Measurements from ENCODE around the gene FOXP2.

FOXP2 gene

DNA sequence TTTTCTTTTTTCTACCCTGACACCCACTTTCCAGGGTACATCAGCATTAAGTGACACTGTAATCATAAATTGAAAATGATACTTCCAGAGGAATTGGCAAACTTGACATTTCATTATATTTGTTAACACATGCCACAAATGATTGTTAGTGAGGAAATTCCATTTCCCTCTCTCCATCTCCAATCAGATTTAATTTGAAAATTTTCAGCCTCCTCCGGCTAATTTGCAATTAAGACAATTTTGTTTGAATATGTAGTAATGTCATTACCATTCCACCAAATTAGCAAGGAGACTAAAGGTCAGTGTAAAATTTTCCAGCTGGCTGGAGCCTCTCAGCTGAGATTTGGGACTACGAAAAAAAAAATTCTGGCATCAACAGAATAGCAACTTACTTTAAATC lies 242.7 kb downstream of the FOXP2 start:
- H3K27me3 ChIP-seq (replicated peaks; ENCODE audit: control insufficient read depth, insufficient read depth, low read length): no peaks in the 10 kb centered on the region
- no peak overlapping the region for H3K4me3 ChIP-seq (replicated peaks; ENCODE audit: low read depth, low read length)
- DNase-seq (ENCODE audit: extremely low read depth, insufficient read length): no peak
- TF ChIP-seq, protein P1, sequence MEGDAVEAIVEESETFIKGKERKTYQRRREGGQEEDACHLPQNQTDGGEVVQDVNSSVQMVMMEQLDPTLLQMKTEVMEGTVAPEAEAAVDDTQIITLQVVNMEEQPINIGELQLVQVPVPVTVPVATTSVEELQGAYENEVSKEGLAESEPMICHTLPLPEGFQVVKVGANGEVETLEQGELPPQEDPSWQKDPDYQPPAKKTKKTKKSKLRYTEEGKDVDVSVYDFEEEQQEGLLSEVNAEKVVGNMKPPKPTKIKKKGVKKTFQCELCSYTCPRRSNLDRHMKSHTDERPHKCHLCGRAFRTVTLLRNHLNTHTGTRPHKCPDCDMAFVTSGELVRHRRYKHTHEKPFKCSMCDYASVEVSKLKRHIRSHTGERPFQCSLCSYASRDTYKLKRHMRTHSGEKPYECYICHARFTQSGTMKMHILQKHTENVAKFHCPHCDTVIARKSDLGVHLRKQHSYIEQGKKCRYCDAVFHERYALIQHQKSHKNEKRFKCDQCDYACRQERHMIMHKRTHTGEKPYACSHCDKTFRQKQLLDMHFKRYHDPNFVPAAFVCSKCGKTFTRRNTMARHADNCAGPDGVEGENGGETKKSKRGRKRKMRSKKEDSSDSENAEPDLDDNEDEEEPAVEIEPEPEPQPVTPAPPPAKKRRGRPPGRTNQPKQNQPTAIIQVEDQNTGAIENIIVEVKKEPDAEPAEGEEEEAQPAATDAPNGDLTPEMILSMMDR (IDR thresholded peaks at IDR 0.05; ENCODE audit: insufficient read depth, low read length, poor library complexity, severe bottlenecking): no peak
- no peaks in the 10 kb centered on the region for H3K36me3 ChIP-seq (ENCODE audit: control insufficient read depth, insufficient read depth, low read length)

DNA sequence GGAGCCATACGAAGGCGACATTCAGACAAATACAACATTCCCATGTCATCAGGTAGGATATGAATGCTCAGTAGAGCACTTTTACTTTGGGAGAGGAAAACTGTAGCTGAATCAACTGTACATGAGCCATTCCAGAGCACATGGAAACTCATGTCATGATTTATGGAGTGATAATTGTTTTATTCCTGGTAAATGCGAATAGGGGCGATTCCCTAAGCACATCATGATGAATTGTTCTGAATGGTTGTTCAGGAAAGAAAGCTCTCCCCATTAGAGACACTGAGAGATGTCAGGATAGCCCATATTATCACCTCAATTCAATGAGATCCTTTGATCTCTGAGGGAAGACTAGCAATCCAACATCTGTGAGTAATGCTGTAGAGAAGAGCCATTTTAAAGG lies 243.6 kb downstream of the FOXP2 start:
- DNase-seq (ENCODE audit: extremely low read depth, insufficient read length): no peak
- H3K4me3 ChIP-seq (replicated peaks; ENCODE audit: low read depth, low read length): no peak overlapping the region
- TF ChIP-seq, protein P1 (IDR thresholded peaks at IDR 0.05; ENCODE audit: insufficient read depth, low read length, poor library complexity, severe bottlenecking): no peak
- no peaks in the 10 kb centered on the region for H3K27me3 ChIP-seq (replicated peaks; ENCODE audit: control insufficient read depth, insufficient read depth, low read length)
- no peaks in the 10 kb centered on the region for H3K36me3 ChIP-seq (ENCODE audit: control insufficient read depth, insufficient read depth, low read length)

DNA sequence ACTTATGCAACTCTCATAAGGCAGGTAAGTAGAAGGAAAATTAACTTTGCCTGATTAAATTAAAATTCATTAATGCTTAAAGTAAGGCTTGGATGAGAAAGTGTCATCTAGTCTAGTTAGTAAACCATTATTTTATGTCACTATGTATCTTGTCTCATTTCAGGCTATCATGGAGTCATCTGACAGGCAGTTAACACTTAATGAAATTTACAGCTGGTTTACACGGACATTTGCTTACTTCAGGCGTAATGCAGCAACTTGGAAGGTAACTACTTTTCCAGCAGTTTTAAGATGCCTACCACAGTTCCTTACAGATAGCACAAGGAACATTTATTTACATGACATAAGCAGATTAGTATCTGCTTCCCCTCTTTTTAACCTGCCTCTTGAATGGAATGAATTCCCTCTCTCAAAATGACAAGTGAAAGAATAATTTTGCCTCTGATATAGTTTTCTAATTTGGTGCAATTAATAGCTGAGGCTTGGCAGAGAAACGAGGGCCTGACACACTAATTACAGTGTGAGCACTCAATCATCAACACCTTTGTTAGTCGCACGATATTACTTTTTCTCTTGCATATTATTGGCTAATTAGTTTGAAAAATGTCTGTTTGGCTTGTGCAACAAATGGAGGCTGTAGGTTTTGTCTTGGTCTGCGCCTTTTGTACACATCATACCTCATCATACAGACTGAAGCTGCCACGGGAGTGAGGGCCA lies 245.0 kb downstream of the FOXP2 start:
- Histone ChIP-seq H3K27me3 (replicated peaks; ENCODE audit: control insufficient read depth, insufficient read depth, low read length) (no peaks in the 10 kb centered on the region), H3K4me3 (replicated peaks; ENCODE audit: low read depth, low read length) (no peak overlapping the region), H3K36me3 (ENCODE audit: control insufficient read depth, insufficient read depth, low read length) (no peaks in the 10 kb centered on the region)
- DNase-seq (ENCODE audit: extremely low read depth, insufficient read length): no peak
- TF ChIP-seq, protein P1 (IDR thresholded peaks at IDR 0.05; ENCODE audit: insufficient read depth, low read length, poor library complexity, severe bottlenecking): no peak

DNA sequence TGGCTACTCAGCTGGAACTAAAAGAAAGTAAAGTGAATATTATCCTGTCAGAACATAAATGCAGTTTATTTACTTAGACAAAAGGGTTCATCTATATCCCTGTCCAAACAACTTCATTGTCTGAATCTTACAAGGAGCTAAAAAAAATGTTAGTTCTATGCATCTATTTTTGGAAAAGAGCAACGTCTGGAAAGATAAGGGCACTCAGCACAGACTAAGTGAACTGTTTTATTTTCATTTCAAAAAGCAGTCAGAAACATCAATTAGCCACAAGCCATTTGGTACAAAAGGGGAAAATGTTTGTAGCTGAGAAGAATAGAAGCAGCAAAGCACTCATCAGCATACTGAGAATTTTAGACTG lies 245.5 kb downstream of the FOXP2 start:
- Histone ChIP-seq H3K4me3 (replicated peaks; ENCODE audit: low read depth, low read length) (no peak overlapping the region), H3K36me3 (ENCODE audit: control insufficient read depth, insufficient read depth, low read length) (no peaks in the 10 kb centered on the region), H3K27me3 (replicated peaks; ENCODE audit: control insufficient read depth, insufficient read depth, low read length) (no peaks in the 10 kb centered on the region)
- TF ChIP-seq, protein P1 (IDR thresholded peaks at IDR 0.05; ENCODE audit: insufficient read depth, low read length, poor library complexity, severe bottlenecking): no peak
- no peak for DNase-seq (ENCODE audit: extremely low read depth, insufficient read length)

DNA sequence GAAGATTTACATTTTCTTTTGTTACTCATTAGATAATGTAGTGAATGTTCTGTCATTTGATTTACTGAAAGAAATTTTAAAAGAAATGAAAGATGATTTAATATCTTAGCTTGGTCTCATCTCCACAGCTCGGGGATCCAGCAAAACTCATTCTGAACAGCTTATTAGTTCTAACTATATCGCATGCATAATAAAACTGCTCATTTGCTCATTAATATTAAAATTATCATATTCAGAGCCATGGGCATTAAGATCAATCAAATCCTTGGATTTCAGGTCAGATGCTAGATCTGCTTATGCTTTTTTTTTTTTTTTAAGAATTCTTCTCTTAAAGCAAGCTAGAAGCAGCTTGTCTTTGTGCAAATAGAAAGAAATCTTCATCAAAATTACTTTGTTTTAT lies 246.1 kb downstream of the FOXP2 start:
- no peak for DNase-seq (ENCODE audit: extremely low read depth, insufficient read length)
- Histone ChIP-seq H3K27me3 (replicated peaks; ENCODE audit: control insufficient read depth, insufficient read depth, low read length) (no peaks in the 10 kb centered on the region), H3K36me3 (ENCODE audit: control insufficient read depth, insufficient read depth, low read length) (no peaks in the 10 kb centered on the region), H3K4me3 (replicated peaks; ENCODE audit: low read depth, low read length) (no peak overlapping the region)
- TF ChIP-seq, protein P1 (IDR thresholded peaks at IDR 0.05; ENCODE audit: insufficient read depth, low read length, poor library complexity, severe bottlenecking): no peak

Measured in GM06990 (cell line).